ENCODE results near the gene TUBA4B.
A peak's percentile ranks its signal among the peaks of the same experiment; 100 is the strongest.

The TUBA4B gene

DNA sequence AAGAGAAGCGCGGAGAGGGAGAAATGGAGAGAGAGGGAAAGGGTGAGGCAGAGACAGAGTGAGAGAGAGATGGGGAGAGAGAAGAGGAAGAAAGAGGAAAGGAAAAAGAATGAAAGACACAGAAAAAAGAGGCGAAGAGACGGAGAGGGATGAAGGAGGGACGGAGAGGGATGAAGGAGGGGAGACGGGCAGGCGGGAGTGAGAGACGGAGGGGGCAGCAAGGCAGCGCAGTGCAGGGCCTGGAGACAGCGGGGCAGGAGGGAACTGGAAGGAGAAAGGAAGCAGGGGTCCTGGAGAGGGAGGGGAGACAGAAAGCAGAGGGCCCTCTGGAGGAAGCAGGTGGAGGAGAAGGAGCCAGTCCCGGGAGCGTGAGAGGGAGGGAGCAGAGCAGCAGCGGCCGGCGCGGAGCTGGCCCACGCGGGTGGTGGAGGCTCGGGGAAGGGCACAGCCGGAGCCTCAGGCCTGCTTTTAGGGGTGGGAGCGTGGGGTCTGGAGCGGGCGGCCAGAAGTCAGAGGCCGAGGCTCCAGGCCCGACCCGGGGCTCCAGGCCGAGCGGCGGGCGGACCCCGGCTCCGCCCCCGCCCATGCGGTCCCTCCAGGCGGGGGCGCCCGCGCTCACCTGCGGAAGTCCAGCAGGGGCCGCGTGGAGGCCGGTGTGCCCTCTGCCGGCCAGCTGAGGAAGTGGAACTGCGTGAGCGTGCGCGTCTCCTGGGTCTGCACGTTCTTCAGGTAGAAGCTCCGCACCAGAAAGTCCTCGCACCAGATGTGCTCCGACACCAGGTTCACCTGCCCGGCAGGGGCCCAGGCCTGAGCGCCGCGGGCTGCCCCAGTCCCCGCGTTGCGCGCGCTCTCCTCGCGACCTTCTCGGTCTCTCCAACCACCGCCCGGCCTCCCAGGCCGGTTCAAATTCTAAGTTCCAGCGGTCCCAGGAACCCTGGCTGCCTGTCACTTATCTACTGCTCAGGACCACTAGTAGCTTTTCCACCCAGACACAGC is 41.6 kb downstream of the TUBA4B start:
- TF ChIP-seq, protein P1, sequence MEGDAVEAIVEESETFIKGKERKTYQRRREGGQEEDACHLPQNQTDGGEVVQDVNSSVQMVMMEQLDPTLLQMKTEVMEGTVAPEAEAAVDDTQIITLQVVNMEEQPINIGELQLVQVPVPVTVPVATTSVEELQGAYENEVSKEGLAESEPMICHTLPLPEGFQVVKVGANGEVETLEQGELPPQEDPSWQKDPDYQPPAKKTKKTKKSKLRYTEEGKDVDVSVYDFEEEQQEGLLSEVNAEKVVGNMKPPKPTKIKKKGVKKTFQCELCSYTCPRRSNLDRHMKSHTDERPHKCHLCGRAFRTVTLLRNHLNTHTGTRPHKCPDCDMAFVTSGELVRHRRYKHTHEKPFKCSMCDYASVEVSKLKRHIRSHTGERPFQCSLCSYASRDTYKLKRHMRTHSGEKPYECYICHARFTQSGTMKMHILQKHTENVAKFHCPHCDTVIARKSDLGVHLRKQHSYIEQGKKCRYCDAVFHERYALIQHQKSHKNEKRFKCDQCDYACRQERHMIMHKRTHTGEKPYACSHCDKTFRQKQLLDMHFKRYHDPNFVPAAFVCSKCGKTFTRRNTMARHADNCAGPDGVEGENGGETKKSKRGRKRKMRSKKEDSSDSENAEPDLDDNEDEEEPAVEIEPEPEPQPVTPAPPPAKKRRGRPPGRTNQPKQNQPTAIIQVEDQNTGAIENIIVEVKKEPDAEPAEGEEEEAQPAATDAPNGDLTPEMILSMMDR (IDR thresholded peaks at IDR 0.05) = peak; percentile 94

DNA sequence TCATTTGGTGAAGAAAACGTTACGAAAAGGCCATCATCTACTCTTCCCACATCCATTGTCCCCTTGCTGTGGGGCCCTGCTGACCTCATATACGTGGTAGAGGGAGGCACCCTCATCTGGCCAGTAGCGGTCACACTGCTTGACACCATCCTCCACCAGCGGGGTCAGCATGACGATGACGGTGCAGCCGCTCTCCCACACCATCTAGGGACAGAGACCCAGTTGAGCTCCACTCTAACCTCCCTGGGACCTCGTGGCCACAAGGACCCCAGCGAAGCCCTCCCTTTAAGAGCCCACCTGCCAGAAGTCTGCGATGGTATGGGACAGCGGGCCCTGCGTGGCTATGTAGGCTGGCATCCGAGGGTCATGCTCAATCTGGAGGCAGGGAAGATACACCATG is 43.1 kb downstream of the TUBA4B start:
- TF ChIP-seq, protein P1 (IDR thresholded peaks at IDR 0.05) = no peak

DNA sequence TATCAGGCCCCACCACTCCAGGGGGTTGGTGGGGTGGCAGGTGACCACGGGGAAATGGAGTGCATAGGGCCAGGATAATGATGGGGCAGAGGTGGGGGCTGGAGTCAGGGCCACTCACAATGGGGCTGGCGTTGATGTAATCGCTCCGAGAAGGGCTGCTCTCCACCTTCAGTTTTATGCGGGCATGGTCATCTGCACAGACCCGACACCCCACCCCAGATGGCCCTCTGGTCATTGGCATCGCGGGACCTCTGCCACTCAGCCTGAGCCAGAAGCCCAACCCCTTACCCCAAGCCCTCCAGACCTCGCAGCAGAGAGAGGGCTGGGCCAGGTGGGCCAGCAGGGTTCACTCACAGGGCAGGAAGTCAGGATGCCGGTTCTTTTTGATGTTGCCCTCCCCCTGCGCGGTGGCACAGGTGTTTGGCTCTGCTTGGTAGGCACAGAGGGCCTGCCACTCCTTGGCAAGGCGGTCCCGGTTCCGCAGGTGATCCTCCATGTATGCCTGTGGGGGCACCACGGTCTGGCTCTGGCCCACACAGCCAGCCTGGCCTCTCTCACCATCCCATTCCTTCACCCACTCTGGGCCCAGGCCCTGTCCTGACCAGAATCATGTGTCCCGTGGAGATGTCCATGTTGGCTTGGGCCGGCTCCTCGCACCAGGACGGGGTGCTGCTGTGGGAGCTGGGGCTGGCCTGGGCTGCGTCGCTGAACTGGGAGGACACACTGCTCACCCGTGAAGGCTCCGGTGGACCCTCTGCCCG is 43.8 kb downstream of the TUBA4B start:
- TF ChIP-seq, protein P1 (IDR thresholded peaks at IDR 0.05) = no peak

DNA sequence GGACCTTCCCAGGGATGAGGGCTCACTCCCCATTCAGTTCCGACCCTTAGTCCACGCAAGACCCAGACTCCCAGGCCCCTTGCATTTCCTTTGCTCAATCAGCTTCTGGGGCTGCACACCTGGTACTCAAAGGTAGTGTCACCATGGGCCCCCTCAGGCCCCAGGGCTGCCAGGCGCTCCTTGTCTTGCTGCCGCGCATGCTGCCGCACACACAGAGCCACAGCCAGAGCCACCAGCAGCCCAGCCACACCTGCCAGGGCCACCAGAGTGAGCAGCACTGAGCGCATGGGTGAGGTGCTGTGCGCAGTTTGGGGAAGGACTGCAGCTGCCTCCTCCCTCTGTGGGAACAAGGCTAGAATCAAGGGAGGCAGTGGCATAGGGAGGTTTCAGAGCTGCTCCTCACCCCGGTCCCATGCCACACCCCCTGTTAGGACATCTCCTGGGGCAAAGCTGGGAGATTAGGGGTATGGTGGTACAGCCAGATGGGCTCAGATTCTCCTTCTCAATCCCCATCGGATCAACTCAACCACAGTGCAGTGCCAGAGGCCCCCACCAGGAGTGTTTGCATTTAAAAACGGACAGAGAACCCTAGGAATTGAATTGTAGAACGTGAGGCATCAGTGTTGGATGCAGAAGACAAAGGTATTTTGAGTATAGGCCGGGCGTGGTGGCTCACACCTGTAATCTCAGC is 44.9 kb downstream of the TUBA4B start:
- TF ChIP-seq, protein P1 (IDR thresholded peaks at IDR 0.05) = no peak

DNA sequence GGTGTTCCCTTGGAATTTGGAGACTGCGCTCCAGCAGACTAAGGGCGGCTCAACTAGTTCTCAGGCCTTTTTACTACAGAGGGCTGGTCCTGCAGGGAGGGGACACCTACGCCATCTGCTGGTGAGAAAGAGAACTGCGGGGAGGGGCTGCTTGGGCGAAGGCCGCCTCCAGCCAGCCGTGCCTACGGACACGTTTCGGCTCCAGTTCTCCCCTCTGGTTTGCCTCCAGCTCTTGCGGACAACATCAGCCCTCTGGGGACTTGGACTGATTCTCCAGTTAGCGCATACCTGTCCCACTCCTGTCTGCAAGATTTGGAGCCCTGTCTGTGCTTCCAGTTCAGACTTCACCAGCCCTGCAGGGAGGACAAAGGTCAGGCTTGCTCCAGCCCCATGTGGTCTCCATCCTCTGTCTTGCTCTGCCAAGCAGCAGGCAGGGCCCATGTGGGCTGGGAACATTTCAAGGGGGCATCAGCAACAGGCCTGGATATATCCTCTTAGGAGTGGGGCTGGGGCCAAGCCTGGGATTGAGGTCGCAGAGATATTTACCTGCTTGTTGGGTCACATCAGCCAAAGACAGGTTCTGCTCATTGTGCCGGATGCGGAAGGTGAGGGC is 45.8 kb downstream of the TUBA4B start:
- TF ChIP-seq, protein P1 (IDR thresholded peaks at IDR 0.05) = peak; percentile 93

DNA sequence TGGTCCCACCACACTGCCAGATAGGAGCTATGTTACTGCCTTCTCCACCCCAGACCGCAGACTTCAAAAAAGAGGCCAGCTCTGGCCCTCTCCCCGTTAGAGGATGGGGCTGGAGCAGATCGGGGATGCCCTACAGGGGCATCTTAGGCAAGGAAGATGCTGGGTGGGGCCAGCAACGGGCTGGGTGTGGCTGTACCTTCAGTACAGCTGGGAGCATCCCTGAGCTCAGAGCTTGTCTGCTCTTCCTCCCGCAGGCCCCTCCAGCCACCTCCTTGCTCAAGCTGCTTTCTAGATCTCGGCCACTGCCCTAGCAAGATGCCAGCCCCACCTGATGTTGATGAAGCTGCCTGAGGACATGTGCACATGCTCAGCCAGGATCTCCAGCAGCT is 46.3 kb downstream of the TUBA4B start:
- TF ChIP-seq, protein P1 (IDR thresholded peaks at IDR 0.05) = no peak

DNA sequence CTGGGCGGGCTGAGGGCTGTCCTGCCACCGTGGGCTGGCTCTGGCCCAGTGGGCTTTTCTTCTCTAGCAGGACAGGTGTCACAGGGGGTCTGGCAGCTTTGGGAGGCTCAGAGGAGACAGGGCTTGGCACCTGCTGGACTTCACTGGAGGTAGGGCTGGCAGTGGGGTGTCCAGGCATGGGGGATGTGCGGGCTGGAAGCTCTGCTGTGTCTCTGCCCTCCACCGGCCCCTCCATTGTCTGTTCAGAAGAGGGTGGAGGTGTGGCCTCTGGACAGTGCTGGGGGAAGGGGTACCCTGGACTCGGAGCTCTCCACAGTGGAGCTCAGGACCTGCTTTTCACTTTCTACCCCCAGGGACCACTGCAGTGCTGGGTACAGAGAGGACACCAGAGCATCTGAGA is 47.0 kb downstream of the TUBA4B start:
- TF ChIP-seq, protein P1 (IDR thresholded peaks at IDR 0.05) = no peak

Data from LNCAP (cell line).